MCF 10A (cell line): ENCODE measurements around the gene PARL. TPM values are rescaled to one million over a fixed set of nuclear protein-coding genes. Genes with fewer than 3 reads are reported as not detected.
A peak's percentile ranks its signal among the peaks of the same experiment; 100 is the strongest.

ENCODE experiments used
- BruUV-seq: library from RNA; stranded (reverse); fragments of 400-500 nt; replicated peaks from 2 replicates; lab custom pipeline; 2021; lab: Mats Ljungman, UMichigan
- CTCF ChIA-PET: fragments of 300-600 bp; sonication (Branson Sonifier 250); formaldehyde crosslinking; extraction: SDS; loops from one replicate; lab custom pipeline; 2021; ENCODE audit warnings: antibody characterized with exemption, inconsistent platforms; lab: Yijun Ruan, JAX
- POLR2A ChIA-PET: fragments of 300-600, 350-650 bp; sonication (Branson Sonifier 250); formaldehyde crosslinking; extraction: SDS; loops from one replicate; lab custom pipeline; 2020; ENCODE audit warnings: antibody characterized with exemption, inconsistent platforms; lab: Yijun Ruan, JAX
- DNase-seq: peaks from one replicate; pipeline ENCODE4 v3.0.0-alpha.2; 2018; ENCODE audit not compliant: unreplicated experiment
- H3K27ac Mint-ChIP-seq: one replicate; pipeline ENCODE4 v1.8.0; 2022; ENCODE audit warnings: mild to moderate bottlenecking, low read depth, mixed read lengths; ENCODE audit not compliant: unreplicated experiment
- H3K27me3 Mint-ChIP-seq: one replicate; pipeline ENCODE4 v1.8.0; 2022; ENCODE audit warnings: mixed read lengths; ENCODE audit not compliant: insufficient read depth, unreplicated experiment
- H3K36me3 Mint-ChIP-seq: one replicate; pipeline ENCODE4 v1.8.0; 2022; ENCODE audit warnings: mild to moderate bottlenecking, moderate library complexity, mixed read lengths; ENCODE audit not compliant: insufficient read depth, unreplicated experiment
- H3K4me1 Mint-ChIP-seq: one replicate; pipeline ENCODE4 v1.8.0; 2022; ENCODE audit warnings: mixed read lengths; ENCODE audit not compliant: insufficient read depth, unreplicated experiment
- H3K4me3 Mint-ChIP-seq: one replicate; pipeline ENCODE4 v1.8.0; 2022; ENCODE audit warnings: mild to moderate bottlenecking, moderate library complexity, mixed read lengths; ENCODE audit not compliant: unreplicated experiment
- H3K9me3 Mint-ChIP-seq: one replicate; pipeline ENCODE4 v1.8.0; 2022; ENCODE audit warnings: mixed read lengths; ENCODE audit not compliant: unreplicated experiment
- intact Hi-C: fragments of 100-400 bp; cut with micrococcal nuclease; formaldehyde crosslinking; loops from 2 replicates; pipeline ENCODE4 v1.14.1; 2022
- total RNA-seq: library from RNA; stranded (reverse); gene quantifications from 2 replicates; pipeline ENCODE4 v1.2.3, GENCODE V29; 2022
- TF ChIP-seq, protein P1 (sequence below): fragments of 200-600 bp; IDR thresholded peaks from one replicate; pipeline ENCODE4 v1.8.0; 2022; ENCODE audit warnings: antibody characterized with exemption, mild to moderate bottlenecking; ENCODE audit not compliant: unreplicated experiment

The PARL gene
- total RNA-seq, 1 experiment from 2014 or later: 88.0 TPM

DNA sequence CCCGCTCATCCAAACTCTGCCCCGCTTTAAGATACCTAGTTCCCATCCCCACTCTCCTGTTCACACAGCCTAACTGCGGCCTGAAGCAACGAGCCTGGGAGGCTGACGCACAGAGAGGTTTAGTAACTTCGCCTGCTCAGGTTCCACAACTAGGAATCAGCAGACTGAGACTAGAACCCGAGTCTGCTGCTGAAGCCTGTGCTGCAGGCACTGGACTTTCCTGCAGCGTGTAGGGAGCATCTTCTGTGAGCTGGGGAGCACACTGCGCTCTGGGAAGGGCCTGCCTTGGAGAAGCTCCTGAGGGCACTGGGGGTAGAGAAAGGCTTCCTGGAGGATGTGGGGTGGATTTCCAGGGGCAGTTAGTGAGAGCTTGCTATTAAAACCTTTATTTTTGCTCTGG is 54.5 kb downstream of the PARL start:
- BruUV-seq: no TSS peak
- Mint-ChIP-seq H3K4me1 (no peaks in the 10 kb centered on the region), H3K36me3 (peaks cover 53% of the 10 kb centered on the region), H3K27me3 (no peaks in the 10 kb centered on the region), H3K27ac (no peak overlapping the region), H3K4me3 (no peak overlapping the region), H3K9me3 (no peaks in the 10 kb centered on the region)
- ChIA-PET CTCF (interaction anchor here (1.6 kb wide), 1 partner anchor 9 kb away, joined by 3 read pairs; no protein-coding TSS in a partner anchor), POLR2A (interaction anchor here (0.6 to 1.9 kb wide), 4 partner anchors 12 to 89 kb away, joined by 3 to 5 read pairs (median 4); partner anchors contain the start of gene PARL)
- DNase-seq: no peak
- intact Hi-C loops: no loop called here
- TF ChIP-seq, protein P1, sequence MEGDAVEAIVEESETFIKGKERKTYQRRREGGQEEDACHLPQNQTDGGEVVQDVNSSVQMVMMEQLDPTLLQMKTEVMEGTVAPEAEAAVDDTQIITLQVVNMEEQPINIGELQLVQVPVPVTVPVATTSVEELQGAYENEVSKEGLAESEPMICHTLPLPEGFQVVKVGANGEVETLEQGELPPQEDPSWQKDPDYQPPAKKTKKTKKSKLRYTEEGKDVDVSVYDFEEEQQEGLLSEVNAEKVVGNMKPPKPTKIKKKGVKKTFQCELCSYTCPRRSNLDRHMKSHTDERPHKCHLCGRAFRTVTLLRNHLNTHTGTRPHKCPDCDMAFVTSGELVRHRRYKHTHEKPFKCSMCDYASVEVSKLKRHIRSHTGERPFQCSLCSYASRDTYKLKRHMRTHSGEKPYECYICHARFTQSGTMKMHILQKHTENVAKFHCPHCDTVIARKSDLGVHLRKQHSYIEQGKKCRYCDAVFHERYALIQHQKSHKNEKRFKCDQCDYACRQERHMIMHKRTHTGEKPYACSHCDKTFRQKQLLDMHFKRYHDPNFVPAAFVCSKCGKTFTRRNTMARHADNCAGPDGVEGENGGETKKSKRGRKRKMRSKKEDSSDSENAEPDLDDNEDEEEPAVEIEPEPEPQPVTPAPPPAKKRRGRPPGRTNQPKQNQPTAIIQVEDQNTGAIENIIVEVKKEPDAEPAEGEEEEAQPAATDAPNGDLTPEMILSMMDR: no peak

DNA sequence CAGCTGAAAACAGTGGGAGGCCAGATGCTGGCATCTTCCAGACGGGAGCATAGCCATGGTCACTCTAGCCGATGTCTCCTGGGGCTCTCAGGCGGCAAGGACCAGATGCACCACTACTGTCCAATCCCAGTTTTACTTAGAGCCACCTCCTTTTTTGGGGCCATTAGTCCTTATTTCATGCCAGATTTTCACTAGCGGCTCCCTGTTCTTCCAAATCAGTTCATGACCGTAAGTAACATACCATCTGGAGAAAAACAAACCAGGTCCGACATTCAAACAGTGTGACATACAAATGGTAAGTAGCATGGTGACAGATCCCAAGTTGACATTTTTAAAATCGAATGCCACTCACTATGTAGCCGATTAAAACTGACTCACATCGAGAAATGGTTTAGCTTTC is 55.2 kb downstream of the PARL start:
- intact Hi-C loops: no loop called here
- Mint-ChIP-seq H3K4me1 (no peaks in the 10 kb centered on the region), H3K27ac (no peak overlapping the region), H3K36me3 (peaks cover 48% of the 10 kb centered on the region), H3K4me3 (no peak overlapping the region), H3K27me3 (no peaks in the 10 kb centered on the region), H3K9me3 (no peaks in the 10 kb centered on the region)
- CTCF ChIA-PET: interaction anchor here (1.6 kb wide), 1 partner anchor 10 kb away, joined by 3 read pairs; no protein-coding TSS in a partner anchor
- POLR2A ChIA-PET: interaction anchor here (1.1 kb wide), 1 partner anchor 18 kb away, joined by 3 read pairs; no protein-coding TSS in a partner anchor
- no peak for DNase-seq
- no TSS peak for BruUV-seq
- TF ChIP-seq, protein P1: no peak

DNA sequence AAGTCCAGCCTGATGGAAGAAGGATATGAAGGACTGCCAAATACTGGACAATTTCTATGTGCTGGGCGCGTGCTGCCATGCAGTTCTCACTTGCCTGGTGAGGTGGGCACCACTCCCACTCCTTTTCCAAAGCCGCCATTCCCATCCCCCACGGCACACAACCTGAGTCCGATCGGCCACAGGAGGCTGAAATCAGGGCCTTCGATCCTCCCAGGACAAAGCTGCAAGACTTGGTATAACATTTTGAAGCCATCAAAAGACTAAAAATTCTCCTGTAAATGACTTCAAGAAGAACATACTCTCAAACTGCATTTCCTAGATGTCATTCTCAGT is 56.2 kb downstream of the PARL start:
- no peak overlapping the region for H3K4me3 Mint-ChIP-seq
- intact Hi-C loops: no loop called here
- H3K4me1 Mint-ChIP-seq: no peaks in the 10 kb centered on the region
- POLR2A ChIA-PET: interaction anchor here (1.1 kb wide), 1 partner anchor 19 kb away, joined by 3 read pairs; no protein-coding TSS in a partner anchor
- peaks cover 39% of the 10 kb centered on the region for H3K36me3 Mint-ChIP-seq
- CTCF ChIA-PET: no interaction called here
- no peaks in the 10 kb centered on the region for H3K27me3 Mint-ChIP-seq
- TF ChIP-seq, protein P1: no peak
- H3K9me3 Mint-ChIP-seq: no peaks in the 10 kb centered on the region
- no peak overlapping the region for H3K27ac Mint-ChIP-seq
- no TSS peak for BruUV-seq
- no peak for DNase-seq

DNA sequence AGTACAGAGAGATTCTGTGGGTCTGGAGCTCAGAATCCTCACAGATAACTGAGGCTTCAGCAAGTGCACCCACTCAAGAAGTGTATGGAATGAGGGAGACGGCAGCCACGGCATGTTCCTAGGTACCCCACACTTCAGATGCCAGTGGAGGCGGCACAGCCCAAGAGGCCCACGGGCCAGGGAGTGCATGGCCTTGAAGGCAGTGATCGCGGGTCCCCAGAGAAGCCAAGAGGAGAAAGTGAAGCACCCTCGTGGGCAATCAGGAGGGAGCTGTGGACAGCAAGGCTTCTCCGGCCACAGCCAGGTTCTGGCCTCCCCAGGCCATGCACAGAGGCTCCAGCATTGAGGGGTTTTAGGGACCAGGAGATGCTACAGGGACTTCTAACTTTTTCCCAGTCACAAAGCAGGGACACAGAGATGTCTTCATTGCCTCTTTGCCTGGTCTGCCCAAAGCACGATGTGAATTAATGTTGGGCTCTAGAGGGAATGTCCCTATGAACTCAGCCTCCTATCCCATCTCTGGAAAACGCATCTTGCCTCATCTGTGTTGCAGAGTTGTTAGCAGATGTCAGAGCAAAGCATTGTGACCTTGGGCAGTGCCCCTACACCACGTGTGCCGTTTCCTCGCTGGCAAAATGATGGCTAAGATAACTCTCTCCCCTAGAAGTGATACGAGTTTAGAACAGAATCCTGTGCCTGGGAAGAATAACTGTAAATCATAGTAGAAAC is 56.7 kb downstream of the PARL start:
- no peak overlapping the region for H3K27ac Mint-ChIP-seq
- peaks cover 33% of the 10 kb centered on the region for H3K36me3 Mint-ChIP-seq
- POLR2A ChIA-PET: interaction anchor here (1.9 kb wide), 1 partner anchor 57 kb away, joined by 7 read pairs; the partner anchor contains the start of gene PARL
- no peak overlapping the region for H3K4me3 Mint-ChIP-seq
- intact Hi-C loops: no loop called here
- H3K9me3 Mint-ChIP-seq: no peaks in the 10 kb centered on the region
- no peak for DNase-seq
- TF ChIP-seq, protein P1: no peak
- H3K27me3 Mint-ChIP-seq: no peaks in the 10 kb centered on the region
- no peaks in the 10 kb centered on the region for H3K4me1 Mint-ChIP-seq
- TSS peak; percentile 9 for BruUV-seq
- CTCF ChIA-PET: interaction anchor here (0.6 to 0.7 kb wide), 2 partner anchors 57 to 354 kb away, joined by 3 to 4 read pairs; partner anchors contain the start of gene PARL
